Measurements from ENCODE around the gene SEPTIN6. TPM values are rescaled to one million over a fixed set of nuclear protein-coding genes. Genes with fewer than 3 reads are reported as not detected.

Gene SEPTIN6
- total and polyA plus RNA-seq, 2 donors from 2014 or later = 32.4 to 40.1 TPM

DNA sequence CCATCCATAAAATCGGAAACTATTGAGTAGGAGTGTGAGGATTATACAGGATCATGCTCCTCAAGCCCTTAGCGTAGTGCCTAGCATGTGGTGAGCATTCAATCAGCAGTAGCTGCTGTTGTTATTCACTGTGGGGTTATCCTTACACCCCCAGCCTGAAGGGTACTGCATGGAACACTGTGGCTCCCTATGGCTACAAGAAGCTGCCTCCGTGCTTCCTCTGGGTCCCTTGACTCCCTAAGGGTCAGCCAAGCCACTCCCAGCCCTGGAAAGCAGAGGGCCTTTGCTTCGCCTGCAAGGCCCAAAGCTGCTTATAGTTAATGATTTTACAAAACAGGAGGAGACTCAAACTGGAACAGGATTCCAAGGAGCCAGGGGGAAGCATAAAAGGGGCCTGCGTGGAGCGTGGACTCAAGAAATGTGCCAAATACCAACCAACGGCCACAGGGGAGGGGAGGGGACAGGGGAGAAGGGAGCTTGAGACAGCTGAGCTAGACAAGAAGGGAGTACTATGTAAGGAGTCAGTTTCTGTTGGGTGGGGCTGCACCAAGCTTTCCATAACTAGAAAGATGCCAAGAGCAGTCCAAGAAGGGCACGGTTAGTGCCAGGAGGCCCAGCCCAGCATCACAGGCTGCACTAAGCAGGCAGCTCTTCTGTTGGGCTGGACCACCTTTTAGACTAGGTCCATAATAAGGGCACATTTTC lies 15.9 kb downstream of the SEPTIN6 start:
- TF ChIP-seq, protein P1, sequence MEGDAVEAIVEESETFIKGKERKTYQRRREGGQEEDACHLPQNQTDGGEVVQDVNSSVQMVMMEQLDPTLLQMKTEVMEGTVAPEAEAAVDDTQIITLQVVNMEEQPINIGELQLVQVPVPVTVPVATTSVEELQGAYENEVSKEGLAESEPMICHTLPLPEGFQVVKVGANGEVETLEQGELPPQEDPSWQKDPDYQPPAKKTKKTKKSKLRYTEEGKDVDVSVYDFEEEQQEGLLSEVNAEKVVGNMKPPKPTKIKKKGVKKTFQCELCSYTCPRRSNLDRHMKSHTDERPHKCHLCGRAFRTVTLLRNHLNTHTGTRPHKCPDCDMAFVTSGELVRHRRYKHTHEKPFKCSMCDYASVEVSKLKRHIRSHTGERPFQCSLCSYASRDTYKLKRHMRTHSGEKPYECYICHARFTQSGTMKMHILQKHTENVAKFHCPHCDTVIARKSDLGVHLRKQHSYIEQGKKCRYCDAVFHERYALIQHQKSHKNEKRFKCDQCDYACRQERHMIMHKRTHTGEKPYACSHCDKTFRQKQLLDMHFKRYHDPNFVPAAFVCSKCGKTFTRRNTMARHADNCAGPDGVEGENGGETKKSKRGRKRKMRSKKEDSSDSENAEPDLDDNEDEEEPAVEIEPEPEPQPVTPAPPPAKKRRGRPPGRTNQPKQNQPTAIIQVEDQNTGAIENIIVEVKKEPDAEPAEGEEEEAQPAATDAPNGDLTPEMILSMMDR (IDR thresholded peaks at IDR 0.05; ENCODE audit: borderline replicate concordance, extremely low read depth, insufficient read depth) = no peak
- Histone ChIP-seq H3K36me3 (ENCODE audit: control insufficient read depth in 2 of 3, insufficient read depth in 3 of 3, low read length in 3 of 3) (no peaks in the 10 kb centered on the region), H3K9me3 (ENCODE audit: control insufficient read depth in 2 of 3, insufficient read depth in 1 of 3, low read length in 3 of 3) (no peaks in the 10 kb centered on the region), H3K27me3 (ENCODE audit: control insufficient read depth, insufficient read depth, low read length) (no peaks in the 10 kb centered on the region), H3K27ac (ENCODE audit: low read depth in 2 of 2, low read length in 2 of 2) (peak overlapping the region in 1 of 2 donors; percentile 32), H3K9ac (ENCODE audit: low read length in 3 of 3) (no peak overlapping the region), H3K4me1 (ENCODE audit: control insufficient read depth in 2 of 3, insufficient read depth in 2 of 3, low read depth in 1 of 3, low read length in 3 of 3) (peaks cover 0 to 10% (median 0%) of the 10 kb centered on the region in 3 donors), H3K4me3 (ENCODE audit: low read length in 3 of 3) (no peak overlapping the region)
- intact Hi-C loops (cut with DNase I) = no loop called here
- FAIRE-seq = no peak
- peak in 2 of 5 donors; percentile 27 to 54 for DNase-seq

DNA sequence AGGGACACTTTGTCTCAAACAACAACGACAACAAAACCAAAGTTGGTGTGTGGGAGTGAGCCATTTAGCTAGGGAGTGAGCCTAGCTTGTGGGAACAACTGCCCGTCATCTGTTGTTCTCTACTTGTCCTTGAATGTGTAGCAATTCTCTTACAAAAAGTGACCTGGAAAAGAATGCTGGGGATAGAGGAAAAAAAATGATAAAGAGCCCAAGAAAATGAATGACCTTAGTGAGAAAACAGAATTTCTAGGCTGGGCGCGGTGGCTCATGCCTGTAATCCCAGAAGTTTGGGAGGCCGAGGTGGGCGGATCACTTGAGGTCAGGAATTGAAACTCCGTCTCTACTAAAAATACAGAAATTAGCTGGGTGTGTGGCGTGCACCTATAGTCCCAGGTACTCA lies 19.6 kb downstream of the SEPTIN6 start:
- peaks cover 0 to 10% (median 0%) of the 10 kb centered on the region in 3 donors for H3K4me1 ChIP-seq (ENCODE audit: control insufficient read depth in 2 of 3, insufficient read depth in 2 of 3, low read depth in 1 of 3, low read length in 3 of 3)
- H3K27me3 ChIP-seq (ENCODE audit: control insufficient read depth, insufficient read depth, low read length) = no peaks in the 10 kb centered on the region
- intact Hi-C loops (cut with DNase I) = no loop called here
- TF ChIP-seq, protein P1 (IDR thresholded peaks at IDR 0.05; ENCODE audit: borderline replicate concordance, extremely low read depth, insufficient read depth) = no peak
- no peak overlapping the region for H3K27ac ChIP-seq (ENCODE audit: low read depth in 2 of 2, low read length in 2 of 2)
- no peak overlapping the region for H3K4me3 ChIP-seq (ENCODE audit: low read length in 3 of 3)
- no peak overlapping the region for H3K9ac ChIP-seq (ENCODE audit: low read length in 3 of 3)
- H3K9me3 ChIP-seq (ENCODE audit: control insufficient read depth in 2 of 3, insufficient read depth in 1 of 3, low read length in 3 of 3) = no peaks in the 10 kb centered on the region
- FAIRE-seq (no peak), DNase-seq (no peak)
- no peaks in the 10 kb centered on the region for H3K36me3 ChIP-seq (ENCODE audit: control insufficient read depth in 2 of 3, insufficient read depth in 3 of 3, low read length in 3 of 3)

DNA sequence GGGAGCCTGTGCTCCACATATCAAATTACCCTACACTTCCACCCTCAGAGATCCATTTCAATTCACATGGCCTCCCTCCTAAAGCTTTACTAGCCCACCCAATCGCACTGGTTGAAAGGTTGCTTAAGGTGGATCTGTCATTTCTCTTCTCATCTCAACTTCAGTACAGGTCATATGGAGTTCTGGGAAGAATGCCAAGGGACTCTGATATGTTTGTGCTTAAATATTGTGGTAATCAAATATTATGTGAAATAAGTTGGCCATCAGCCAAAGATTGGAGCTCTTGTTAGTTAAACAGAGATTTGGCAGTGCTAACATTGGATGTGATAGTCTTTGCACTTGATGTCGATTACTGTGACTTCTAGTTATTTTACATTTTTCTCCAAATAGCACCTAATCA lies 20.5 kb downstream of the SEPTIN6 start:
- intact Hi-C loops (cut with DNase I) = no loop called here
- DNase-seq = peak in 1 of 5 donors; percentile 25
- H3K4me3 ChIP-seq (ENCODE audit: low read length in 3 of 3) = no peak overlapping the region

More for the DNA sequence above, 20.5 kb downstream of the SEPTIN6 start:
- Histone ChIP-seq H3K36me3 (ENCODE audit: control insufficient read depth in 2 of 3, insufficient read depth in 3 of 3, low read length in 3 of 3) (no peaks in the 10 kb centered on the region), H3K27ac (ENCODE audit: low read depth in 2 of 2, low read length in 2 of 2) (no peak overlapping the region), H3K9me3 (ENCODE audit: control insufficient read depth in 2 of 3, insufficient read depth in 1 of 3, low read length in 3 of 3) (no peaks in the 10 kb centered on the region), H3K9ac (ENCODE audit: low read length in 3 of 3) (no peak overlapping the region), H3K27me3 (ENCODE audit: control insufficient read depth, insufficient read depth, low read length) (no peaks in the 10 kb centered on the region), H3K4me1 (ENCODE audit: control insufficient read depth in 2 of 3, insufficient read depth in 2 of 3, low read depth in 1 of 3, low read length in 3 of 3) (peaks cover 0 to 4% (median 0%) of the 10 kb centered on the region in 3 donors)
- TF ChIP-seq, protein P1 (IDR thresholded peaks at IDR 0.05; ENCODE audit: borderline replicate concordance, extremely low read depth, insufficient read depth) = no peak
- no peak for FAIRE-seq
